DOHH2 (cell line): ENCODE results near the gene GRID2.

Experiments used
- H3F3A ChIP-seq: fragments of 200-600 bp; sonication (generic), shearing (Covaris generic); 2 replicates; pipeline ENCODE4 v1.6.0; 2016; ENCODE audit warnings: antibody characterized with exemption, mild to moderate bottlenecking; ENCODE audit not compliant: control insufficient read depth, insufficient read depth
- H3K27ac ChIP-seq: fragments of 200-600 bp; sonication (generic); 2 replicates; pipeline ENCODE4 v1.5.1; 2014; ENCODE audit warnings: low read depth, mild to moderate bottlenecking, low read length, moderate library complexity
- H3K27me3 ChIP-seq: fragments of 200-600 bp; sonication (generic); 2 replicates; pipeline ENCODE4 v1.6.1; 2014; ENCODE audit warnings: mild to moderate bottlenecking, low read length, mixed read lengths; ENCODE audit not compliant: control insufficient read depth
- H3K36me3 ChIP-seq: fragments of 200-600 bp; sonication (generic); 2 replicates; pipeline ENCODE4 v1.6.1; 2014; ENCODE audit warnings: mild to moderate bottlenecking, low read length, moderate library complexity, mixed read lengths; ENCODE audit not compliant: control insufficient read depth
- H3K4me1 ChIP-seq: fragments of 200-600 bp; sonication (generic); 2 replicates; pipeline ENCODE4 v1.6.1; 2014; ENCODE audit warnings: mild to moderate bottlenecking, low read length, mixed read lengths; ENCODE audit not compliant: control insufficient read depth
- H3K4me2 ChIP-seq: fragments of 200-600 bp; sonication (generic); 2 replicates; pipeline ENCODE4 v1.6.0; 2014; ENCODE audit warnings: mild to moderate bottlenecking, low read length, moderate library complexity
- H3K4me3 ChIP-seq: fragments of 200-600 bp; sonication (generic); 2 replicates; pipeline ENCODE4 v1.5.1; 2014; ENCODE audit warnings: mild to moderate bottlenecking, low read length, mixed read lengths
- H3K79me2 ChIP-seq: fragments of 200-600 bp; sonication (generic); 2 replicates; pipeline ENCODE4 v1.6.1; 2014; ENCODE audit warnings: mild to moderate bottlenecking, low read length, mixed read lengths; ENCODE audit not compliant: control insufficient read depth
- H3K9me2 ChIP-seq: fragments of 200-600 bp; sonication (generic); replicated peaks from 2 replicates; pipeline ENCODE4 v1.6.1; 2014; ENCODE audit warnings: mild to moderate bottlenecking, low read length, mixed read lengths; ENCODE audit not compliant: control insufficient read depth
- H3K9me3 ChIP-seq: fragments of 200-600 bp; sonication (generic); 2 replicates; pipeline ENCODE4 v1.6.1; 2014; ENCODE audit warnings: antibody characterized with exemption, low read length, mixed read lengths; ENCODE audit not compliant: control insufficient read depth, insufficient read depth
- H4K20me1 ChIP-seq: fragments of 200-600 bp; sonication (generic); 2 replicates; pipeline ENCODE4 v1.6.0; 2014; ENCODE audit warnings: low read depth, mild to moderate bottlenecking, antibody characterized with exemption, low read length, moderate library complexity; ENCODE audit not compliant: control insufficient read depth, insufficient read depth
- CTCF ChIP-seq: fragments of 200-600 bp; sonication (generic); IDR thresholded peaks from one replicate; pipeline ENCODE4 v1.5.1; 2014; ENCODE audit warnings: antibody characterized with exemption, mild to moderate bottlenecking, low read depth, low read length; ENCODE audit not compliant: poor library complexity, severe bottlenecking
- EZH2phosphoT487 ChIP-seq: fragments of 200-600 bp; sonication (generic); IDR thresholded peaks from 2 replicates; pipeline ENCODE4 v1.6.1; 2017; ENCODE audit warnings: borderline replicate concordance, mild to moderate bottlenecking, antibody characterized with exemption, low read length, moderate library complexity, mixed read lengths

Gene GRID2

GRCh38 chr4:93649828-93650227 is 1346.1 kb downstream of the GRID2 start:
- H3K9me3 ChIP-seq, result no peaks in the 10 kb centered on the region
- H3K27me3 ChIP-seq, result no peaks in the 10 kb centered on the region
- no peaks in the 10 kb centered on the region for H4K20me1 ChIP-seq
- no peaks in the 10 kb centered on the region for H3F3A ChIP-seq
- H3K4me3 ChIP-seq, result no peak overlapping the region
- no peaks in the 10 kb centered on the region for H3K4me1 ChIP-seq
- no peaks in the 10 kb centered on the region for H3K79me2 ChIP-seq
- TF ChIP-seq EZH2phosphoT487 (no peak), CTCF (no peak)
- no peak overlapping the region for H3K4me2 ChIP-seq
- no peak overlapping the region for H3K27ac ChIP-seq
- H3K36me3 ChIP-seq, result no peaks in the 10 kb centered on the region
- no peaks in the 10 kb centered on the region for H3K9me2 ChIP-seq

GRCh38 chr4:93654211-93654610 is 1350.4 kb downstream of the GRID2 start:
- H3F3A ChIP-seq, result no peaks in the 10 kb centered on the region
- TF ChIP-seq EZH2phosphoT487 (no peak), CTCF (no peak)
- H3K9me2 ChIP-seq, result no peaks in the 10 kb centered on the region
- H3K79me2 ChIP-seq, result no peaks in the 10 kb centered on the region
- no peak overlapping the region for H3K4me3 ChIP-seq
- no peaks in the 10 kb centered on the region for H3K4me1 ChIP-seq
- no peaks in the 10 kb centered on the region for H3K27me3 ChIP-seq
- H3K27ac ChIP-seq, result no peak overlapping the region
- H3K36me3 ChIP-seq, result no peaks in the 10 kb centered on the region
- no peaks in the 10 kb centered on the region for H3K9me3 ChIP-seq
- H4K20me1 ChIP-seq, result no peaks in the 10 kb centered on the region
- H3K4me2 ChIP-seq, result no peak overlapping the region

- H4K20me1 ChIP-seq, result no peaks in the 10 kb centered on the region
- H3K4me2 ChIP-seq, result no peak overlapping the region
- no peak overlapping the region for H3K27ac ChIP-seq
- no peak overlapping the region for H3K4me3 ChIP-seq
- H3F3A ChIP-seq, result no peaks in the 10 kb centered on the region
- H3K9me2 ChIP-seq, result no peaks in the 10 kb centered on the region
- no peaks in the 10 kb centered on the region for H3K79me2 ChIP-seq
- no peaks in the 10 kb centered on the region for H3K4me1 ChIP-seq
- TF ChIP-seq EZH2phosphoT487, result no peak
- no peak for TF ChIP-seq CTCF
- H3K27me3 ChIP-seq, result no peaks in the 10 kb centered on the region
- no peaks in the 10 kb centered on the region for H3K36me3 ChIP-seq
- H3K9me3 ChIP-seq, result no peaks in the 10 kb centered on the region; the same call in 1 of the 2 replicates
Observed at GRCh38 chr4:93657527-93657926, 1353.8 kb downstream of the GRID2 start.

GRCh38 chr4:93658443-93658842 is 1354.7 kb downstream of the GRID2 start:
- TF ChIP-seq EZH2phosphoT487 (no peak), CTCF (no peak)
- no peak overlapping the region for H3K4me3 ChIP-seq
- no peaks in the 10 kb centered on the region for H3K9me2 ChIP-seq
- no peaks in the 10 kb centered on the region for H3F3A ChIP-seq
- no peaks in the 10 kb centered on the region; the same call in 1 of the 2 replicates for H3K9me3 ChIP-seq
- H4K20me1 ChIP-seq, result no peaks in the 10 kb centered on the region
- no peaks in the 10 kb centered on the region for H3K4me1 ChIP-seq
- no peaks in the 10 kb centered on the region for H3K27me3 ChIP-seq
- no peaks in the 10 kb centered on the region for H3K79me2 ChIP-seq
- no peak overlapping the region for H3K4me2 ChIP-seq
- H3K27ac ChIP-seq, result no peak overlapping the region
- H3K36me3 ChIP-seq, result no peaks in the 10 kb centered on the region
